ENCODE results near the gene EBF4. TPM values are rescaled to one million over a fixed set of nuclear protein-coding genes. Genes with fewer than 3 reads are reported as not detected.

The EBF4 gene
- total RNA-seq, 2 donors from 2014 or later: 14.8 to 31.4 TPM

DNA sequence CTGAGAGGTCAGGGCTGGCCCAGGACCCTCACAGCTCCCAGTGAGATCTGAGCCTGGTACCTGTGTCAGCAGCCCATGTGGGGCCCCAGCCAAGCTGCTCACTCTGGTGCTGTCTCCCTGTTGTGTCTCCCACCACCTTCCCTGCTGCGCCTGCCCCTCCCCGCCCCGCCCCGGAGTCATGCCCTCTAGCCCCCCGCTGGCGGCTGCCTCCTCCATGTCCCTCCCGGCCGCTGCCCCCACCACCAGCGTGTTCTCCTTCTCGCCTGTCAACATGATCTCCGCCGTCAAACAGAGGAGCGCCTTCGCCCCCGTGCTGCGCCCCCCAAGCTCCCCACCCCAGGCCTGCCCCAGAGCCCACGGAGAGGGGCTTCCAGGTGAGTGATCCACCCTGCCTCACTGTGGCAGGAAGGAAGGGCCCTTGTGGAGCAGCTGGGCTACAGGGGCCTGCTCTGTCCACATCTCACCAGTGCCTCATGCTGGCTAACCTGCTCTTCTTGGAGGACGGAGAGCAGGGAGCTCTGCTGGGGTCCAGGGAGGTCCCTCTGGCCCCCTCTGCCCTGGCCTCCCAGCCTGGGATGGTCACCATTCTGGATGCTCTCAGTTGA is 63.0 kb downstream of the EBF4 start:
- Mint-ChIP-seq H3K9me3 (no peaks in the 10 kb centered on the region), H3K4me1 (ENCODE audit: low read depth in 2 of 2) (peaks cover 23 to 24% of the 10 kb centered on the region in 2 donors), H3K27me3 (peaks cover 0 to 8% of the 10 kb centered on the region in 2 donors), H3K4me3 (no peak overlapping the region), H3K27ac (no peak overlapping the region), H3K36me3 (no peaks in the 10 kb centered on the region)
- DNase-seq (ENCODE audit: low spot score): no peak
- no peak for ATAC-seq

DNA sequence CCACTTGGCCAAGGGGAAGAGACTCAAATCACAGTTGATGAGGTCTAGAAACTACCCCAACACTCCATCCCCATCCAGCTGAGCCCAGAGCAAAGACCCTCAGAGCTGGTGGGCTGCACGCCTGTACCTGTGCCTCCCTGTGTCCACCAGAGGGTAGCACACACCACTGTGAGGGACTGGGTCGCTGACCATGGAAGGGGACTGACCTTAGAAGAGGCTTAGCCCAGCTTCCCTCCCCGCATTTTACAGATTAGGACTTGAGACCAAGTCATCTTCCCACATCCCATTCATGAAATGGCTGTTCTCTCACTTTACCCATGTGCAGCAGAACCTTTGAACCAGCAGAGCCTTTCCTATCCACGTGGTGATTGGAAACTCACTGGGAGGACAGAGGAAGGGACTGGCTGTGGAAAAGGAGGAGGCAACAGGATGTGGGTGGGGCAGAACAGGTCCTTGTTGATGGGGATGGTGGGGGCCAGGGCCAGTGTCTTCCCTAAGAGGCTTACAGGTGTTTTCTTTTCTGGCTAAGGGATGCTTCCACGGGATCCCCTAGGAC is 63.6 kb downstream of the EBF4 start:
- Mint-ChIP-seq H3K27me3 (peaks cover 0 to 8% of the 10 kb centered on the region in 2 donors), H3K9me3 (no peaks in the 10 kb centered on the region), H3K4me1 (ENCODE audit: low read depth in 2 of 2) (peaks cover 17 to 18% of the 10 kb centered on the region in 2 donors), H3K4me3 (no peak overlapping the region), H3K36me3 (no peaks in the 10 kb centered on the region), H3K27ac (no peak overlapping the region)
- ATAC-seq (no peak), DNase-seq (ENCODE audit: low spot score) (no peak)

DNA sequence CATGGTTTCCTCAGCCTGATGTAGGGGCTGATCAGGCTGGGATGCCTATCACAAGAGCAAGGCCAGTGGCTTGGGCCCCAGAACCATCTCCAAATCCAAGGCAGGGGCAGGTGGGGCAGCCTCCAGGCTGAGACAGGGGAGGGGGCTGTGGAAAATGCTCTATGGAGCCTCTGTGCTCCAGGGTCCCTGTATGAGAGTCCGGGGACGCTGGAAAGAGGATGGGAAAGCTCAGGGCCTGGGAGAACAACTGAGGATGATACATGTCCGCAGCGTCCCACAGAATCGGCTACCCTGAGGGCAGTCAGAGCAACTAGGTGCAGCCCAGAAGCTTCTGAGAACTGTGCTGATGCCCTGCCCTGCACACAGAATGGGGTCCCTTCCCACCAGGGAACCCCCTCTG is 64.4 kb downstream of the EBF4 start:
- Mint-ChIP-seq H3K4me1 (ENCODE audit: low read depth in 2 of 2) (peaks cover 15 to 16% of the 10 kb centered on the region in 2 donors), H3K27me3 (peaks cover 0 to 8% of the 10 kb centered on the region in 2 donors), H3K27ac (no peak overlapping the region), H3K9me3 (no peaks in the 10 kb centered on the region), H3K36me3 (no peaks in the 10 kb centered on the region), H3K4me3 (no peak overlapping the region)
- no peak for ATAC-seq
- no peak for DNase-seq (ENCODE audit: low spot score)

DNA sequence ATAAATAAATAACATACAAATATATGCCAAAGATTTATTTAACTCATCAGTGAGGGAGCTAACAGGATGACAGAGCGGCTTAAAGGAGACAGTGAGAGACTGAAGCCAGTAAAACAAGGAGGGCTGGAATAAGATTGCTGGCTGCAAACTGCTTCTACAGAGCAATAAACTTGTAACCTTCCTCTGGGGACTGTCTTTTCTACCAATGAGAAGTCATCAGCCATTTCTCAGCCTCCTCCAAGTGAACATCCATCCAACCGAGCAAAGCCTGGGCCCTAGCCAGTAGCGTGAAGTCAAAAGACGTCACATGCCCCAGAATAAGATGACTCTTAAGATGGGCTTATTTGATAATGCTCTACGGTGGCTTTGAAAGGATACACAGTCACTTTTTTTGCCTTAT is 65.4 kb downstream of the EBF4 start:
- H3K4me1 Mint-ChIP-seq (ENCODE audit: low read depth in 2 of 2): peaks cover 11 to 14% of the 10 kb centered on the region in 2 donors
- no peak overlapping the region for H3K27ac Mint-ChIP-seq
- no peak overlapping the region for H3K4me3 Mint-ChIP-seq
- ATAC-seq (no peak), DNase-seq (ENCODE audit: low spot score) (no peak)
- H3K9me3 Mint-ChIP-seq: no peaks in the 10 kb centered on the region
- peaks cover 0 to 8% of the 10 kb centered on the region in 2 donors for H3K27me3 Mint-ChIP-seq
- no peaks in the 10 kb centered on the region for H3K36me3 Mint-ChIP-seq

DNA sequence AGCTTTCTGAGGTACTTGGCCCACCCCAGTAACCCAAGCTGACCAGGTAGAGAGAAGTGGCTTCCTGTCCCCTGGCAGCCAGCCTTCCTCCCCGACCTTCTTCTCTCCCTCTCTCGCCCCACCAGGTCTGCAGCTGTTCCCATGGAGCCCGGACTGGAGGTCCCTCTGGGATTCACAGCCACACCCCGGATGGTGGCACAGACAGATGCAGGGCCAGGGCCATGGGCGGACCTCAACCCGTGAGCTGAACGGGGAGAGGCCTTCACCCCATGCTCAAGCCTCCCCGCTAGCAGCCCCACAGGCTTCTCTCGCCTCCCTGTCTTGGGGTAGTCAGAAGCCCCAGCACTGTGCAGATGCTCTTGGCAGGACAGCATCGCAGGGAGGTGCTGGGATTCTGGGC is 66.6 kb downstream of the EBF4 start:
- Mint-ChIP-seq H3K27me3 (peaks cover 0 to 4% of the 10 kb centered on the region in 2 donors), H3K4me1 (ENCODE audit: low read depth in 2 of 2) (peaks cover 5% of the 10 kb centered on the region in 2 donors), H3K9me3 (no peaks in the 10 kb centered on the region), H3K36me3 (no peaks in the 10 kb centered on the region), H3K27ac (no peak overlapping the region), H3K4me3 (no peak overlapping the region)
- DNase-seq (ENCODE audit: low spot score) (no peak), ATAC-seq (no peak)

DNA sequence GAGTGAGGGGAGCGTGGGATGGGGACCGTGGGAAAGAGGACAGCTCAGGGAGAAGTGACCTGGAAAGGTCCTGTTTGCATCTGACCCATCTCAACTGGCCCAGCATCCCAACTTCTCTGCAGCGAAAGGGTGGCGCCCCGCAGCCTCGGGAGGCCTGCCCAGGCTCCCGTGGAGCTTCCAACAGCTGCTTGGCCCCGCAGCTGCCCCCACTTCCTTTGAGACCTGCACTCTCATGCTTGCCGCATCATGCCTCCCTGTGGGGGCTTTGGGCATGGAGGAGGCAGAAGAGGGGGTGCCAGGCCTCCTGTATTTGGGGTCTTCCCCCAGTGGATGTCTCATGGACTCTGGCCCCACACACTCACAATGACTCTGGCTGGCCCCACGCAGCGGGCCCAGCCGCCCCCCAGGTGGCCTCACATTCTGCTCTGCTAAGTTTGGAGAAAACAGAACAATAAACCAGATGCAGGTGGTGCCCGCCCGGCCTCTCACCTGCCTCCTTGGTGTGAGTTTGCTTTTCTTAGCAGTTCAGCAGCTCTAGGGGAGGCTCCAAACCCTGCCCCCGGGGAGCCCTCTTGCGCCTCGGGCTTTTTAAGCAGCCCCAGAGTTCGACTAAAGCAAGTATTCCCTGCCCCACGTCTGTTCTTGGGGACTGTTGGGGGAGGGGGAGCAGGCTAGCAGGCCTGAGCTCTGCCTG is 67.2 kb downstream of the EBF4 start:
- ATAC-seq (no peak), DNase-seq (ENCODE audit: low spot score) (no peak)
- H3K27me3 Mint-ChIP-seq: peaks cover 0 to 2% of the 10 kb centered on the region in 2 donors

DNA sequence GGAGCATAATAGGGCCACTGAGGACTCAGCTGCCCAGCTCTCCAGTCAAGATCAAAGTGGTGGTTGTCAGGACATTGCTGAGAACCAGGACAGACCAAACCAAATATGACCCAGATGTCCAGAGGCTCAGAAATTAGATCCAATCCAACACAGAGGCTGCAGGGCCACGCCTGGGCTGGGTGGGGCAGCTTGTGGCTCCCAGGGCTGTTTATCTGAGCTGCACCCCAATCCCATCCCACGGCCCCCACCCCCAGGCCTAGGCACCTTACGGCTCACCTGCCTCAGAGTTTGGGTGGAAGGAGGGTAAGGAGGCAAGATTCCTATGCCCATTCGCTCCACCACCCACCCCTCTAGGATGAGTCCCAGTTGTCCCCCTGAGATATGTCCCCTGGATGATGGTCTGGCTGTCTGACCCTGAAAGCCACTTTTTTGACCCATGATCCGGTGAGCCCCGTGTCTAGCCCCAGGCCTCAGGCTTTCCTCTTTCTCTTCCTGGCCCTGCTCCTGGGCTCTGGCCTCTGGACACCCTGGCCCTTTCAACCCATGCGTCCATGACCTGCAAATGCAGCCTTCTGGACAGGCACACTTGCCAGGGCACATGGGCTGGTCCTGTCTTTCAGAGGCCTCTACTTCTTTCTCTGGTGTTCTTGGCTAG is 67.8 kb downstream of the EBF4 start:
- Mint-ChIP-seq H3K4me1 (ENCODE audit: low read depth in 2 of 2) (peaks cover 2 to 5% of the 10 kb centered on the region in 2 donors), H3K27me3 (no peaks in the 10 kb centered on the region), H3K36me3 (no peaks in the 10 kb centered on the region), H3K9me3 (no peaks in the 10 kb centered on the region), H3K27ac (no peak overlapping the region), H3K4me3 (no peak overlapping the region)
- DNase-seq (ENCODE audit: low spot score) (no peak), ATAC-seq (no peak)

More for the DNA sequence above, 67.2 kb downstream of the EBF4 start:
- no peaks in the 10 kb centered on the region for H3K36me3 Mint-ChIP-seq
- H3K4me1 Mint-ChIP-seq (ENCODE audit: low read depth in 2 of 2): peaks cover 4 to 5% of the 10 kb centered on the region in 2 donors
- no peak overlapping the region for H3K27ac Mint-ChIP-seq
- no peak overlapping the region for H3K4me3 Mint-ChIP-seq
- H3K9me3 Mint-ChIP-seq: no peaks in the 10 kb centered on the region

DNA sequence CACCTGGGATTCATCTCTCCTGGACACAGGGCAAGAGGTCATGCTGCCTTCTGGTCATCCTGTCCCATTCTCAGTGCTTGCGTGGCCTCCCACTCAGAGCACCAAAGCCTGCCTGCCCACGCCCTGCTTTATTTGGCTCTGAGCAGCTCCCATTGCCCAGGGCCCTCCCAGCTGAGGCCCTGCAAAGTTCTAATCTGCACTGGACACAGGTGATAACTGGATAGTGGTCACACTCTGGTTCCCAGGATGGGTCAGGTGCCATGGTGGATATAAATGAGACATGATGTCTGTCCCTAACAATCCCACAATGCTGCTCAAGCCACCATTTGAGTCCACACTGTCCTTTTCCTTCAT is 68.3 kb downstream of the EBF4 start:
- Mint-ChIP-seq H3K9me3 (no peaks in the 10 kb centered on the region), H3K36me3 (no peaks in the 10 kb centered on the region), H3K4me1 (ENCODE audit: low read depth in 2 of 2) (peaks cover 2 to 5% of the 10 kb centered on the region in 2 donors), H3K27me3 (no peaks in the 10 kb centered on the region), H3K27ac (no peak overlapping the region), H3K4me3 (no peak overlapping the region)
- DNase-seq (ENCODE audit: low spot score) (no peak), ATAC-seq (no peak)

DNA sequence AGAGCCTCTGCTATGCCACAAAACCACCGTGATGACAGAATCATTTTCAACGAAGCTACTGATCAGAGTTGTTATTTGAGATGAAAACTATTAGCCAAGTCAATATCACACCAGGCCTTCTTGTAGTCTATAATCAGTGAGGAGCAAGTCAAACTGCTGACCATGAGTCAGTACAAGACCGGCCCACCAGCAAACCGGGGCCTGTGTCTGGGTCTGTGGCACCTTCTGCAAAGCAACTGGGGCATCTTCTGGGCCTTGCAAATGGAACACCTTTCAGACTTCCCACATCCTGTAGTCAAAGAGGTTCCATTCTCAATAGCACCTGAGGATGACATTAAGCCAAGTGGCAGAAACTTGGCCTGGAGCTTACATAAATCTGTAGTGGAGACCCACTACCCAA is 69.3 kb downstream of the EBF4 start:
- ATAC-seq (no peak), DNase-seq (ENCODE audit: low spot score) (no peak)
- no peak overlapping the region for H3K27ac Mint-ChIP-seq
- H3K36me3 Mint-ChIP-seq: no peaks in the 10 kb centered on the region
- H3K27me3 Mint-ChIP-seq: no peaks in the 10 kb centered on the region
- H3K9me3 Mint-ChIP-seq: no peaks in the 10 kb centered on the region
- peaks cover 0 to under 1% of the 10 kb centered on the region in 2 donors for H3K4me1 Mint-ChIP-seq (ENCODE audit: low read depth in 2 of 2)
- H3K4me3 Mint-ChIP-seq: no peak overlapping the region

DNA sequence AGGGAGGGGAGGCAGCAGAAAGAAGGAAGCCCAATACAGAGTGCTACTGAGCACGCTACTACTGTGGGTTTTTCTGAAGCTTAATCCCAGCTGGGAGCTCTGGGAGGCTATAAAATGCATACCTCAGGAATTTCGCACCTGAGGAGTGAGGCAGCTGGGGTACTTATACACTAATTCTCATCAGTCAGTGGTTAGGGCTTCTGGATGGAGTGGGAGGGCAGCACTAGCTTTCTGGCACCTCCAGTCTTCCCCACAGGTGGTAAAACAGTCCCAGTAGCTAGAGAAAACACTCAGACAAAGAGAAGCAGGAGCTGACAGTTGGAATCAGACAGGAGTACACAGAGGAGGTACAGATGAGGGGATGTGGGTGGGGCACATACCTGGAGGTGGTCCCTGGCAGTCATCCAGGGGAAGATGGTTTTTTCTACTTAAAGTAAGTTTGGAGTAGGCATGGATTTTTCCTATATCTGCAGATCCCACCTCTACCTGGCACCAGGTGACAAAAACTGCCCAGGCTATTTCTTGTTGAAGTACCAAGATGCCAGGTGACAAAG is 70.1 kb downstream of the EBF4 start:
- Mint-ChIP-seq H3K9me3 (no peaks in the 10 kb centered on the region), H3K27ac (no peak overlapping the region), H3K36me3 (no peaks in the 10 kb centered on the region), H3K4me3 (no peak overlapping the region), H3K27me3 (peaks cover 5 to 7% of the 10 kb centered on the region in 2 donors), H3K4me1 (ENCODE audit: low read depth in 2 of 2) (no peaks in the 10 kb centered on the region)
- DNase-seq (ENCODE audit: low spot score): no peak
- no peak for ATAC-seq

DNA sequence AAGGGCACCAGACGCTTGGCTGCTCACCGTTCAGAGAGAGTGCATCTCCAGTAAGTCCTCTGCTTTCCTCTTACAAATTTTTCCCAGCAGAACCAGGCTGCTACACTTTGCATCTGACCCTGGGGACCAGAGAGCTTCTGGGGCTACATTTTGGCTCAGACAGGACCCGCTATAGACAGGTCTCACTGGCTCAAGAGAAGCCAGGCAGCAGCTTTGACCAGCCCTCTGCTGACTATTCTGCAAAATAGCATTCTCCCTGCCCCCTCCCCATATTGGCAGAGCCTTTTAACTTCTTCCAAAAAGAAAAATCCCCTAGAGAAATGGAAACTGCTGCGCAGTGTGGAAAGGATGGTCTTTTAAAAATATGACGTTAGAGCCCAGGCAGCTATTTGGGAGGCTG is 70.6 kb downstream of the EBF4 start:
- Mint-ChIP-seq H3K4me3 (no peak overlapping the region), H3K27me3 (peaks cover 6 to 8% of the 10 kb centered on the region in 2 donors), H3K27ac (no peak overlapping the region), H3K36me3 (no peaks in the 10 kb centered on the region), H3K9me3 (no peaks in the 10 kb centered on the region), H3K4me1 (ENCODE audit: low read depth in 2 of 2) (no peaks in the 10 kb centered on the region)
- ATAC-seq: no peak
- DNase-seq (ENCODE audit: low spot score): no peak

DNA sequence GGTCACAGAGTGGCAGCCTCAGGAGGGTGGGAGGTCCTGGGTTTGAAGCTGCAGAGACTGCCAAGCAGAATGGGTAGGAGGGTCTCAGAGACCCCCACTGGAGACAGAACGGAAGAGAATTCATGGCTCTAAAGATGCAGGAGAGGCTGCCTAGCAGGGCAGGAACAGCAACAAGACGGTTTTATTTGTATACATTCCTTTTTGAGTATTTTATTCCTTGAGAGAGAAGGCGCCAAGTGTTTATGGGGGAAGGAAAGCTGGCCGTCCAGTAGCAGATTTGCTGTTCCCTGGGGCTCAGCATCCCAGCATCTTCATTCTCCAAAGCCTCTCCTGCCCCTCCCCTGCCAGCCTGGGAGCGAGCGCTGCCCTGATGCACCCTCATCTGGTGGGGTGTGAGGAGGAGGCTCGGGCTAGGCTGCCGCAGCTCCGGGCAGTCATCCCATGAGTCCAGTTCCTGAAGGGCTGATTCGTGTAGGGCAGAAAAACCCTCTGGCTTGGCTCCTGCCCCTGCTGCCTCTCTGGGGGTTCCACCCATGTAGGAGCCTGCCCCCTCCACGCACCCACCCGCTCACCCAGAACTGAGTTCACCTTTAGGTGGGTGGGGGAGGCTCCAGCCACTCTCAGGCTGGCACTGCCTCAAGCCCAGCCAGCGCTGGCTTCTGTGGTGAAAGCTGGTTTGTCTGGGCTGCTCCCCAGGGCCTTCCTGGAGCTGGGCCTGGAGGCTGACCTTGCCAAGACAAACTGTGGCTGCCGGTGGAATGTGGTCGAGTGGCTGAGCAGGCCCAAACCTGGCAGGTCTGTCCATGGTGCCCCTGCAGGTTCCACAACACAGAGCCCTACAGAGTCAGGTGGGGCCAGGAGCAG is 75.4 kb downstream of the EBF4 start:
- Mint-ChIP-seq H3K4me1 (ENCODE audit: low read depth in 2 of 2) (peaks cover 9 to 17% of the 10 kb centered on the region in 2 donors), H3K4me3 (no peak overlapping the region), H3K27ac (no peak overlapping the region), H3K27me3 (peaks cover 8% of the 10 kb centered on the region in 2 donors), H3K9me3 (no peaks in the 10 kb centered on the region), H3K36me3 (no peaks in the 10 kb centered on the region)
- DNase-seq (ENCODE audit: low spot score): no peak
- ATAC-seq: no peak

DNA sequence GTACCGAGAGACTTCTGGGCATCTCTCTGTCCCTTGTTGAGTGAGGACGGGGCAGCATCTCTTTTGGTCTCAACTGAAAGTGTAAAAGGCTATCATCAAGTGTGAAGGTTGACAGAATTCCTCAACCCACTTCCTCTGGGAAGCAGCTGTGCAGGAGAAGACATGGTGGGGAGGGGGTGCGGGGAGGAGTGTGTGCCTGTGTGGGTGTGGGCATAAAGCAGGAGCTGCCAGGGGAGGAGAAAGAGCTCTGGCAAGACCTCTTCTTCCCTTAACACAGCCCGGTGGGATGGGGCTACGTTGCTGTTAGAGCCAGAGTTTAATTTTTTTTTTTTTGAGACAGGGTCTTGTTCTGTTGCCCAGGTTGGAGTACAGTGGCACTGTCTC is 76.0 kb downstream of the EBF4 start:
- peaks cover 9 to 17% of the 10 kb centered on the region in 2 donors for H3K4me1 Mint-ChIP-seq (ENCODE audit: low read depth in 2 of 2)
- peaks cover 8% of the 10 kb centered on the region in 2 donors for H3K27me3 Mint-ChIP-seq
- H3K4me3 Mint-ChIP-seq: no peak overlapping the region
- ATAC-seq (no peak), DNase-seq (ENCODE audit: low spot score) (no peak)
- no peaks in the 10 kb centered on the region for H3K9me3 Mint-ChIP-seq
- no peaks in the 10 kb centered on the region for H3K36me3 Mint-ChIP-seq
- H3K27ac Mint-ChIP-seq: no peak overlapping the region

Data from natural killer cell treated with Interleukin-12 subunit alpha and Interleukin-12 subunit beta and Interleukin-15 and Interleukin-18, amount 100 ng/mL, for 72 hours (primary cell).